Astrocyte (in vitro differentiated cells and primary cell): Measurements from ENCODE around the gene NEMP1. TPM values are rescaled to one million over a fixed set of nuclear protein-coding genes. Genes with fewer than 3 reads are reported as not detected.

Source experiments
- DNase-seq: peaks from one replicate; pipeline ENCODE4 v3.0.0-alpha.2; 2010; ENCODE audit warnings: low read depth
- FAIRE-seq: peaks from 2 replicates; lab custom pipeline; 2011; peaks lifted over from hg19 to GRCh38; lab: Jason Lieb, UNC
- H2AFZ ChIP-seq: 2 replicates; pipeline ENCODE4 v1.6.0; 2012; ENCODE audit warnings: low read depth, low read length, inconsistent platforms
- H3K27ac ChIP-seq: 2 replicates; pipeline ENCODE4 v1.5.1; 2011; ENCODE audit warnings: low read depth, low read length, inconsistent platforms
- H3K27me3 ChIP-seq: 2 replicates; pipeline ENCODE4 v1.6.0; 2011; ENCODE audit warnings: low read length, inconsistent platforms; ENCODE audit not compliant: insufficient read depth
- H3K36me3 ChIP-seq: 2 replicates; pipeline ENCODE4 v1.5.1; 2011; ENCODE audit warnings: low read length, inconsistent platforms; ENCODE audit not compliant: insufficient read depth
- H3K4me1 ChIP-seq: 2 replicates; pipeline ENCODE4 v1.5.1; 2011; ENCODE audit warnings: low read length, inconsistent platforms; ENCODE audit not compliant: insufficient read depth
- H3K4me2 ChIP-seq: 2 replicates; pipeline ENCODE4 v1.6.0; 2012; ENCODE audit warnings: low read length, inconsistent platforms
- H3K4me3 ChIP-seq: 2 replicates; pipeline ENCODE4 v1.5.1; 2011; ENCODE audit warnings: low read depth, mild to moderate bottlenecking, low read length, inconsistent platforms; ENCODE audit not compliant: insufficient read depth
- H3K79me2 ChIP-seq: 2 replicates; pipeline ENCODE4 v1.6.0; 2012; ENCODE audit warnings: mild to moderate bottlenecking, low read length, inconsistent platforms; ENCODE audit not compliant: insufficient read depth
- H3K9ac ChIP-seq: 2 replicates; pipeline ENCODE4 v1.6.0; 2012; ENCODE audit warnings: mild to moderate bottlenecking, low read length, inconsistent platforms
- H3K9me3 ChIP-seq: 2 replicates; pipeline ENCODE4 v1.5.1; 2012; ENCODE audit warnings: low read depth, mild to moderate bottlenecking, low read length, inconsistent platforms; ENCODE audit not compliant: insufficient read depth
- H4K20me1 ChIP-seq: 2 replicates; pipeline ENCODE4 v1.6.0; 2012; ENCODE audit warnings: low read length, inconsistent platforms; ENCODE audit not compliant: insufficient read depth
- H3K27ac Mint-ChIP-seq: one replicate; pipeline ENCODE4 v1.8.0; 2021; ENCODE audit warnings: mild to moderate bottlenecking, mixed read lengths; ENCODE audit not compliant: unreplicated experiment
- H3K27me3 Mint-ChIP-seq: one replicate; pipeline ENCODE4 v1.8.0; 2021; ENCODE audit warnings: low read depth, mixed read lengths; ENCODE audit not compliant: unreplicated experiment
- H3K36me3 Mint-ChIP-seq: one replicate; pipeline ENCODE4 v1.8.0; 2021; ENCODE audit warnings: low read depth, mixed read lengths; ENCODE audit not compliant: unreplicated experiment
- H3K4me1 Mint-ChIP-seq: one replicate; pipeline ENCODE4 v1.8.0; 2021; ENCODE audit warnings: low read depth, mixed read lengths; ENCODE audit not compliant: unreplicated experiment
- H3K4me3 Mint-ChIP-seq: one replicate; pipeline ENCODE4 v1.8.0; 2021; ENCODE audit warnings: mild to moderate bottlenecking, moderate library complexity, mixed read lengths; ENCODE audit not compliant: unreplicated experiment
- H3K9me3 Mint-ChIP-seq: one replicate; pipeline ENCODE4 v1.8.0; 2021; ENCODE audit warnings: mild to moderate bottlenecking, mixed read lengths; ENCODE audit not compliant: unreplicated experiment
- CTCF ChIP-seq: IDR thresholded peaks from 2 replicates; pipeline ENCODE4 v1.5.1; 2011; ENCODE audit warnings: low read depth, mild to moderate bottlenecking, inconsistent platforms, low read length, moderate library complexity; ENCODE audit not compliant: insufficient read depth
- EZH2 ChIP-seq: IDR thresholded peaks from 2 replicates; pipeline ENCODE4 v1.6.1; 2012; ENCODE audit warnings: mild to moderate bottlenecking, low read length, inconsistent platforms; ENCODE audit not compliant: insufficient read depth
- total RNA-seq: library from RNA; stranded (reverse); gene quantifications from 2 replicates; pipeline ENCODE4 v1.2.1, GENCODE V29; 2021

The NEMP1 gene
- total RNA-seq, 1 donor from 2014 or later = 10.6 TPM

DNA sequence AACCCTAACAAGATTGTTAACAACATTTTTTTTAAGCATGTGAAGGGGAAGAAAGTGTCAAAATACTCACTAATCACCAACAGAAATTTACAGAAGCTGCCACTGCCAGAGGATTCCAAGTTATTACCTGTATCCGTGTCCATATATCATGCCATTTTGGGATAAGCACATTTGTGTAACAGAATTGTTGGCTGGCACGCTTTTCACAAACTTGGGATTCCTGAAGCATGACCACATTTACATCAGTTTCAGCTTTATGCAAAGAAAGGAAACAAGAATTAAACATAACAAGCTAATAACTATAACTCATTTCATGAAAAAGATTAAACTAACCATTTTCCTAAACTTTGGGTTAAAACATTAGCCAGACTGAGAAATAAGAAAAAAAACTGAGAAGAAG, 5.9 kb downstream of the NEMP1 start:
- Histone ChIP-seq H2AFZ (no peak overlapping the region), H3K4me2 (no peak overlapping the region), H3K9ac (no peak overlapping the region), H3K9me3 (no peaks in the 10 kb centered on the region), H3K36me3 (peaks cover 6% of the 10 kb centered on the region), H3K79me2 (peaks cover 9% of the 10 kb centered on the region), H3K27me3 (no peaks in the 10 kb centered on the region), H3K27ac (no peak overlapping the region), H3K4me1 (peaks cover 5% of the 10 kb centered on the region), H3K4me3 (no peak overlapping the region), H4K20me1 (no peaks in the 10 kb centered on the region)
- H3K9me3 Mint-ChIP-seq = no peaks in the 10 kb centered on the region
- H3K4me1 Mint-ChIP-seq = peaks cover 12% of the 10 kb centered on the region
- no peak for TF ChIP-seq CTCF
- TF ChIP-seq EZH2 = no peak
- H3K4me3 Mint-ChIP-seq = no peak overlapping the region
- peaks cover 1% of the 10 kb centered on the region for H3K36me3 Mint-ChIP-seq
- no peak overlapping the region for H3K27ac Mint-ChIP-seq
- DNase-seq (peak; percentile 23), FAIRE-seq (no peak)
- no peaks in the 10 kb centered on the region for H3K27me3 Mint-ChIP-seq

- Histone ChIP-seq H3K79me2 (no peaks in the 10 kb centered on the region), H3K27ac (no peak overlapping the region), H3K9ac (peak overlapping the region; percentile 44), H3K4me2 (no peak overlapping the region), H2AFZ (peak overlapping the region; percentile 50), H3K27me3 (no peaks in the 10 kb centered on the region), H3K4me3 (no peak overlapping the region), H3K36me3 (peaks cover 6% of the 10 kb centered on the region), H4K20me1 (no peaks in the 10 kb centered on the region), H3K4me1 (peaks cover 5% of the 10 kb centered on the region), H3K9me3 (no peaks in the 10 kb centered on the region)
- no peaks in the 10 kb centered on the region for H3K9me3 Mint-ChIP-seq
- H3K4me1 Mint-ChIP-seq = peaks cover 12% of the 10 kb centered on the region
- TF ChIP-seq CTCF (peak; percentile 96), EZH2 (no peak)
- DNase-seq (peak; percentile 66), FAIRE-seq (peak; percentile 75)
- H3K4me3 Mint-ChIP-seq = no peak overlapping the region
- peaks cover 1% of the 10 kb centered on the region for H3K36me3 Mint-ChIP-seq
- peak overlapping the region; percentile 96 for H3K27ac Mint-ChIP-seq
- H3K27me3 Mint-ChIP-seq = no peaks in the 10 kb centered on the region
These were observed 9.1 kb downstream of the NEMP1 start for GRCh38 chr12:57069523-57069922.

DNA sequence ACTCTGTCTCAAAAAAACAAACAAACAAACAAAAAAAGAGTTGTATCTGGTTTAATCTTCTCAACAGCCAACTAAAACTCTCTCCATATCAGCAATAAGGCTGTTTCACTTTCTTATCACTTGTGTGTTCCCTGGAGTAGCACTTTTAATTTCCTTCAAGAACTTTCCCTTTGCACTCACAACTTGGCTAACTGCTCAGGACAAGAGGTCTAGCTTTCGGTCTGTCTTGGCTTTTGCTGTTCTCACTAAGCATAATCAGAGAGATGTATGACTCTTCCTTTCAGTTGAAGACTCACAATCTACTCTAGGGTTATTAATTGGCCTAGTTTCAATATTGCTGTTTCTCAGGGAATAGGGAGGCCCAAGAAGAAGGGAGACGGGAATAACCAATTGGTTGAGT, 12.3 kb downstream of the NEMP1 start:
- peaks cover 9% of the 10 kb centered on the region for H3K4me1 Mint-ChIP-seq
- no peak overlapping the region for H3K9ac ChIP-seq
- H3K27ac Mint-ChIP-seq = no peak overlapping the region
- no peaks in the 10 kb centered on the region for H3K9me3 ChIP-seq
- FAIRE-seq (no peak), DNase-seq (no peak)
- peaks cover 3% of the 10 kb centered on the region for H3K4me1 ChIP-seq
- no peak overlapping the region for H3K4me3 Mint-ChIP-seq
- peaks cover 1% of the 10 kb centered on the region for H3K36me3 Mint-ChIP-seq
- H3K4me2 ChIP-seq = no peak overlapping the region
- H4K20me1 ChIP-seq = no peaks in the 10 kb centered on the region
- H3K27me3 Mint-ChIP-seq = no peaks in the 10 kb centered on the region
- no peaks in the 10 kb centered on the region for H3K9me3 Mint-ChIP-seq
- peaks cover 8% of the 10 kb centered on the region for H3K36me3 ChIP-seq
- no peak overlapping the region for H2AFZ ChIP-seq
- H3K79me2 ChIP-seq = no peaks in the 10 kb centered on the region
- H3K4me3 ChIP-seq = no peak overlapping the region
- TF ChIP-seq CTCF (no peak), EZH2 (no peak)
- no peaks in the 10 kb centered on the region for H3K27me3 ChIP-seq
- H3K27ac ChIP-seq = no peak overlapping the region
